Measurements from ENCODE around the gene SERPINI1. TPM values are rescaled to one million over a fixed set of nuclear protein-coding genes. Genes with fewer than 3 reads are reported as not detected.

SERPINI1 gene
- total and polyA plus RNA-seq, 2 of the 8 experiments (the other 6 are each of a cell fraction or from before 2014, with no cell fraction given), result 5.3 to 9.9 TPM

- POLR2A ChIA-PET (ENCODE audit: partially characterized antibody), result interaction anchor here (0.7 kb wide), 1 partner anchor 68 kb away, joined by 3 read pairs; no protein-coding TSS in a partner anchor
- no peak overlapping the region for H2AFZ ChIP-seq (ENCODE audit: low read length)
- CTCF ChIA-PET (ENCODE audit: partially characterized antibody), result interaction anchor here (0.6 to 1.3 kb wide), 3 partner anchors 49 to 85 kb away, joined by 3 to 4 read pairs (median 3); partner anchors contain the start of gene SERPINI1
- H3K27me3 ChIP-seq (replicated peaks in 1 of 4; ENCODE audit: control insufficient read depth in 3 of 4, extremely low read depth in 1 of 4, insufficient read depth in 3 of 4, low read length in 3 of 4), result no peaks in the 10 kb centered on the region
- H2BK15ac ChIP-seq (ENCODE audit: low read length), result no peak overlapping the region
- no peak overlapping the region for H3K9ac ChIP-seq (replicated peaks in 1 of 4; ENCODE audit: extremely low read depth in 1 of 4, low read depth in 3 of 4, low read length in 3 of 4)
- no peak overlapping the region for H2BK12ac ChIP-seq (ENCODE audit: low read depth, low read length)
- TF ChIP-seq CREB1 (IDR thresholded peaks at IDR 0.05), result no peak
- TF ChIP-seq POU5F1 (IDR thresholded peaks at IDR 0.05; ENCODE audit: low read depth, low read length), result no peak
- no peak for TF ChIP-seq FOSL1 (IDR thresholded peaks at IDR 0.05; ENCODE audit: insufficient read depth, low read depth, low read length)
- TF ChIP-seq RAD21 (IDR thresholded peaks at IDR 0.05 in 1 of 2, conservative IDR thresholded peaks at IDR 0.05 in 1 of 2; ENCODE audit: low read depth in 2 of 2, low read length in 2 of 2), result peak in 1 of 2 experiments; percentile 19; a peak in 1 of 4 replicates
- TF ChIP-seq CTCF (IDR thresholded peaks at IDR 0.05; ENCODE audit: control extremely low read depth in 1 of 3, insufficient read depth in 1 of 3, low read depth in 1 of 3, low read length in 3 of 3), result peak in 1 of 3 experiments; percentile 6; a peak in 1 of 4 replicates
- TF ChIP-seq ZNF274 (IDR thresholded peaks at IDR 0.05; ENCODE audit: borderline replicate concordance, extremely low read depth, low read length), result no peak
- TF ChIP-seq PHF8 (conservative IDR thresholded peaks at IDR 0.05; ENCODE audit: low read depth, low read length), result no peak
- H3K18ac ChIP-seq (ENCODE audit: extremely low read depth, low read length), result no peak overlapping the region
- no peak overlapping the region for H3K14ac ChIP-seq (ENCODE audit: insufficient read length)
- peaks cover 0 to 4% (median 0%) of the 10 kb centered on the region in 4 experiments; a peak in 1 of 7 replicates for H3K4me1 ChIP-seq (replicated peaks in 1 of 4; ENCODE audit: control insufficient read depth in 3 of 4, insufficient read depth in 4 of 4, low read length in 3 of 4)
- H2BK20ac ChIP-seq (ENCODE audit: low read length), result no peak overlapping the region
- 89% methylated on average over 10 of the region's 12 CpGs; no CpG with 5 or more reads in 1 of the 2 experiments for WGBS, 2 experiments (ENCODE audit: extremely low coverage in 1 of 2, insufficient coverage in 1 of 2, insufficient read length in 1 of 2, insufficient replicate concordance in 2 of 2, low coverage in 1 of 2, low lambda C conversion rate in 2 of 2, missing lambda C conversion rate in 1 of 2)
- no peak overlapping the region for H3K4me2 ChIP-seq (ENCODE audit: insufficient read depth in 1 of 2, low read depth in 2 of 2, low read length in 2 of 2)
- H4K91ac ChIP-seq (replicated peaks; ENCODE audit: insufficient read length, low read length), result no peak overlapping the region
- H3K27ac ChIP-seq (ENCODE audit: low read depth, low read length), result no peak overlapping the region
- no peak overlapping the region for H3K4me3 ChIP-seq (ENCODE audit: extremely low read depth in 1 of 4, insufficient read depth in 2 of 4, low read depth in 3 of 4, low read length in 4 of 4)
- no peaks in the 10 kb centered on the region for H3K79me2 ChIP-seq (ENCODE audit: control insufficient read depth in 1 of 2, insufficient read depth in 2 of 2, low read length in 2 of 2)
- H3K4ac ChIP-seq (replicated peaks; ENCODE audit: insufficient read length, low read depth, low read length), result no peak overlapping the region
- no peak overlapping the region; the same call in 1 of the 2 replicates for H2BK5ac ChIP-seq (ENCODE audit: low read depth, low read length)
- FAIRE-seq, result no peak
- peak overlapping the region; percentile 5 for H3K23ac ChIP-seq (ENCODE audit: insufficient read length)
- no peak overlapping the region for H2AK5ac ChIP-seq (ENCODE audit: low read depth, low read length)
- H3K79me1 ChIP-seq (ENCODE audit: low read depth, low read length), result no peaks in the 10 kb centered on the region
- H2BK120ac ChIP-seq (replicated peaks; ENCODE audit: low read depth, low read length), result no peak overlapping the region
- no peak overlapping the region; the same call in 1 of the 2 replicates for H4K8ac ChIP-seq (ENCODE audit: extremely low read depth, insufficient read depth, low read length)
- H4K20me1 ChIP-seq (replicated peaks in 1 of 2; ENCODE audit: control insufficient read depth in 1 of 2, insufficient read depth in 2 of 2, low read length in 2 of 2), result no peaks in the 10 kb centered on the region
- no peaks in the 10 kb centered on the region for H3K9me3 ChIP-seq (ENCODE audit: insufficient read depth in 2 of 2, low read depth in 1 of 2, low read length in 1 of 2)
- no peaks in the 10 kb centered on the region for H3K36me3 ChIP-seq (ENCODE audit: control insufficient read depth in 2 of 4, insufficient read depth in 4 of 4, low read length in 3 of 4)
- H3K23me2 ChIP-seq (ENCODE audit: low read depth, low read length), result no peaks in the 10 kb centered on the region
- H4K5ac ChIP-seq (ENCODE audit: insufficient read length, low read depth, low read length), result no peak overlapping the region
- DNase-seq (ENCODE audit: low read depth in 1 of 2, low spot score in 2 of 2), result no peak
- H3K56ac ChIP-seq (replicated peaks; ENCODE audit: insufficient read length, low read depth, low read length), result no peak overlapping the region
These were observed 84.8 kb downstream of the SERPINI1 start for GRCh38 chr3:167820102-167820865.

Data from H1 (cell line).